H1 (cell line): ENCODE measurements around the gene SLC35D2. TPM values are rescaled to one million over a fixed set of nuclear protein-coding genes. Genes with fewer than 3 reads are reported as not detected.

Experiments used
- CTCF ChIA-PET: fragments of 300-600 bp; sonication (Branson Sonifier 250); formaldehyde crosslinking; loops from one replicate; lab custom pipeline; 2021; ENCODE audit not compliant: partially characterized antibody; lab: Charles Lee
- POLR2A ChIA-PET: fragments of 300-600 bp; sonication (Branson Sonifier 250); formaldehyde crosslinking; loops from one replicate; lab custom pipeline; 2021; ENCODE audit warnings: inconsistent platforms; ENCODE audit not compliant: partially characterized antibody; lab: Charles Lee
- DNase-seq, 2 experiments: peaks; one replicate each; pipeline versions ENCODE4 v3.0.0 to v3.0.0-alpha.2; 2010 to 2022; ENCODE audit warnings: low spot score in 2 of 2, low read depth in 1 of 2, mixed read lengths in 1 of 2
- FAIRE-seq: peaks from 2 replicates; lab custom pipeline; 2011; peaks lifted over from hg19 to GRCh38; lab: Jason Lieb, UNC
- H2AFZ ChIP-seq: 2 replicates; pipeline ENCODE4 v1.8.1; 2012; ENCODE audit warnings: low read length, inconsistent platforms
- H2AK5ac ChIP-seq: 2 replicates; pipeline ENCODE4 v1.6.1; 2013; ENCODE audit warnings: low read depth, low read length
- H2BK120ac ChIP-seq: replicated peaks from 2 replicates; pipeline ENCODE3; 2013; ENCODE audit warnings: low read depth, low read length, inconsistent platforms
- H2BK12ac ChIP-seq: 2 replicates; pipeline ENCODE4 v1.6.1; 2013; ENCODE audit warnings: low read depth, low read length
- H2BK15ac ChIP-seq: 2 replicates; pipeline ENCODE4 v1.6.1; 2013; ENCODE audit warnings: low read length
- H2BK20ac ChIP-seq: 2 replicates; pipeline ENCODE4 v1.6.1; 2013; ENCODE audit warnings: low read length
- H2BK5ac ChIP-seq: 2 replicates; pipeline ENCODE4 v1.6.1; 2013; ENCODE audit warnings: low read depth, low read length
- H3K14ac ChIP-seq: 2 replicates; pipeline ENCODE4 v1.6.1; 2013; ENCODE audit warnings: inconsistent platforms; ENCODE audit not compliant: insufficient read length
- H3K18ac ChIP-seq: 2 replicates; pipeline ENCODE4 v1.6.1; 2013; ENCODE audit warnings: low read length; ENCODE audit errors: extremely low read depth
- H3K23ac ChIP-seq: 2 replicates; pipeline ENCODE4 v1.6.1; 2013; ENCODE audit warnings: inconsistent platforms; ENCODE audit not compliant: insufficient read length
- H3K23me2 ChIP-seq: 2 replicates; pipeline ENCODE4 v1.6.1; 2013; ENCODE audit warnings: low read depth, low read length
- H3K27ac ChIP-seq: 2 replicates; pipeline ENCODE4 v1.6.1; 2011; ENCODE audit warnings: low read depth, low read length, inconsistent platforms
- H3K27me3 ChIP-seq, 4 experiments: replicated peaks in 1 of 4; 1 replicate in 1 of 4; 2 replicates in 3 of 4; pipeline versions ENCODE4 v1.6.1 to v1.8.1; 2011 to 2013; ENCODE audit warnings: low read length in 3 of 4, mild to moderate bottlenecking in 3 of 4, inconsistent platforms in 2 of 4, mixed read lengths in 2 of 4, moderate library complexity in 1 of 4; ENCODE audit not compliant: control insufficient read depth in 3 of 4, insufficient read depth in 3 of 4; ENCODE audit errors: extremely low read depth in 1 of 4
- H3K36me3 ChIP-seq, 4 experiments: 2 replicates each; pipeline versions ENCODE4 v1.6.1 to v1.8.1; 2011 to 2013; ENCODE audit warnings: mild to moderate bottlenecking in 4 of 4, low read length in 3 of 4, moderate library complexity in 2 of 4, control low read depth in 1 of 4, inconsistent platforms in 1 of 4; ENCODE audit not compliant: insufficient read depth in 4 of 4, control insufficient read depth in 2 of 4
- H3K4ac ChIP-seq: replicated peaks from 2 replicates; pipeline ENCODE3; 2013; ENCODE audit warnings: low read length, low read depth, mixed read lengths, inconsistent platforms; ENCODE audit not compliant: insufficient read length
- H3K4me1 ChIP-seq, 4 experiments: replicated peaks in 1 of 4; 1 replicate in 1 of 4; 2 replicates in 3 of 4; pipeline versions ENCODE4 v1.6.1 to v1.8.1; 2011 to 2013; ENCODE audit warnings: low read length in 3 of 4, inconsistent platforms in 2 of 4, mixed read lengths in 1 of 4; ENCODE audit not compliant: insufficient read depth in 4 of 4, control insufficient read depth in 3 of 4
- H3K4me2 ChIP-seq, 2 experiments: 2 replicates each; pipeline versions ENCODE4 v1.6.1 to v1.8.1; 2011 to 2013; ENCODE audit warnings: low read depth in 2 of 2, low read length in 2 of 2, control low read depth in 1 of 2, inconsistent platforms in 1 of 2, mild to moderate bottlenecking in 1 of 2; ENCODE audit not compliant: insufficient read depth in 1 of 2
- H3K4me3 ChIP-seq, 4 experiments: fragments of 200-600, 300-600 bp in 1 of 4; sonication (generic), shearing (Covaris generic), sonication (Bioruptor Twin) in 1 of 4; 2 replicates each; pipeline versions ENCODE4 v1.5.1 to v1.8.1; 2011 to 2016; ENCODE audit warnings: low read length in 4 of 4, low read depth in 3 of 4, control low read depth in 2 of 4, inconsistent platforms in 2 of 4, mild to moderate bottlenecking in 2 of 4, mixed read lengths in 1 of 4, moderate library complexity in 1 of 4; ENCODE audit not compliant: insufficient read depth in 2 of 4; ENCODE audit errors: extremely low read depth in 1 of 4
- H3K56ac ChIP-seq: replicated peaks from 2 replicates; pipeline ENCODE3; 2013; ENCODE audit warnings: low read depth, mild to moderate bottlenecking, mixed read lengths, low read length, inconsistent platforms; ENCODE audit not compliant: insufficient read length
- H3K79me1 ChIP-seq: 2 replicates; pipeline ENCODE4 v1.6.1; 2013; ENCODE audit warnings: low read depth, low read length, control low read depth
- H3K79me2 ChIP-seq, 2 experiments: 2 replicates each; pipeline versions ENCODE4 v1.6.1 to v1.8.1; 2012 to 2013; ENCODE audit warnings: low read length in 2 of 2, mild to moderate bottlenecking in 2 of 2, inconsistent platforms in 1 of 2; ENCODE audit not compliant: insufficient read depth in 2 of 2, control insufficient read depth in 1 of 2
- H3K9ac ChIP-seq, 4 experiments: replicated peaks in 1 of 4; 1 replicate in 1 of 4; 2 replicates in 3 of 4; pipeline versions ENCODE4 v1.6.1 to v1.8.1; 2011 to 2013; ENCODE audit warnings: low read depth in 3 of 4, low read length in 3 of 4, control low read depth in 2 of 4, mild to moderate bottlenecking in 2 of 4, moderate library complexity in 2 of 4, inconsistent platforms in 1 of 4; ENCODE audit errors: extremely low read depth in 1 of 4
- H3K9me3 ChIP-seq, 2 experiments: 2 replicates each; pipeline versions ENCODE4 v1.6.1 to v1.8.1; 2012 to 2013; ENCODE audit warnings: mild to moderate bottlenecking in 2 of 2, moderate library complexity in 2 of 2, control low read depth in 1 of 2, inconsistent platforms in 1 of 2, low read depth in 1 of 2, low read length in 1 of 2, mixed read lengths in 1 of 2; ENCODE audit not compliant: insufficient read depth in 2 of 2
- H4K20me1 ChIP-seq, 2 experiments: replicated peaks in 1 of 2; 2 replicates each; pipeline versions ENCODE3 to v1.8.1; 2011 to 2013; ENCODE audit warnings: inconsistent platforms in 2 of 2, low read length in 2 of 2, mild to moderate bottlenecking in 1 of 2; ENCODE audit not compliant: insufficient read depth in 2 of 2, control insufficient read depth in 1 of 2
- H4K5ac ChIP-seq: 2 replicates; pipeline ENCODE4 v1.6.1; 2013; ENCODE audit warnings: low read length, low read depth, mixed read lengths, inconsistent platforms; ENCODE audit not compliant: insufficient read length
- H4K8ac ChIP-seq: 2 replicates; pipeline ENCODE4 v1.8.0; 2013; ENCODE audit warnings: mild to moderate bottlenecking, moderate library complexity, low read length, inconsistent platforms; ENCODE audit not compliant: insufficient read depth; ENCODE audit errors: extremely low read depth
- H4K91ac ChIP-seq: replicated peaks from 2 replicates; pipeline ENCODE3; 2013; ENCODE audit warnings: low read length, mixed read lengths, inconsistent platforms; ENCODE audit not compliant: insufficient read length
- BCL11A ChIP-seq, 2 experiments: IDR thresholded peaks; one replicate each; pipeline ENCODE4 v1.6.1; 2011; ENCODE audit warnings: low read depth in 2 of 2, low read length in 2 of 2, mild to moderate bottlenecking in 2 of 2
- CHD1 ChIP-seq: IDR thresholded peaks from 2 replicates; pipeline ENCODE4 v1.6.1; 2012; ENCODE audit warnings: low read depth, low read length, improper control_type of control experiment
- CTCF ChIP-seq, 3 experiments: IDR thresholded peaks; 1 replicate in 2 of 3; 2 replicates in 1 of 3; pipeline versions ENCODE4 v1.5.1 to v1.6.1; 2011; ENCODE audit warnings: low read length in 3 of 3, mild to moderate bottlenecking in 3 of 3, inconsistent platforms in 2 of 3, low read depth in 1 of 3, moderate library complexity in 1 of 3; ENCODE audit not compliant: insufficient read depth in 1 of 3; ENCODE audit errors: control extremely low read depth in 1 of 3
- EZH2 ChIP-seq: fragments of 200-600 bp; sonication (generic); IDR thresholded peaks from 2 replicates; pipeline ENCODE4 v1.7.1; 2012; ENCODE audit warnings: low read depth, mild to moderate bottlenecking, moderate library complexity, low read length, inconsistent platforms; ENCODE audit not compliant: severe bottlenecking
- JUND ChIP-seq: IDR thresholded peaks from 2 replicates; pipeline ENCODE4 v1.6.1; 2011; ENCODE audit warnings: mild to moderate bottlenecking, improper control_type of control experiment, low read length
- RFX5 ChIP-seq: IDR thresholded peaks from 2 replicates; pipeline ENCODE4 v1.6.1; 2011; ENCODE audit warnings: low read depth, low read length, improper control_type of control experiment, borderline replicate concordance
- RXRA ChIP-seq: IDR thresholded peaks from 2 replicates; pipeline ENCODE4 v1.6.1; 2011; ENCODE audit warnings: low read depth, mild to moderate bottlenecking, low read length, moderate library complexity; ENCODE audit not compliant: insufficient read depth
- SIRT6 ChIP-seq: IDR thresholded peaks from one replicate; pipeline ENCODE4 v1.7.1; 2012; ENCODE audit warnings: low read length, inconsistent platforms
- SIX5 ChIP-seq: IDR thresholded peaks from 2 replicates; pipeline ENCODE4 v1.6.1; 2011; ENCODE audit warnings: mild to moderate bottlenecking, low read depth, low read length
- TAF7 ChIP-seq: optimal IDR thresholded peaks from 2 replicates; pipeline ENCODE3; 2011; ENCODE audit warnings: low read depth, mild to moderate bottlenecking, inconsistent platforms, low read length, moderate library complexity, borderline replicate concordance
- WGBS, 2 experiments: shearing (Covaris generic) in 1 of 2; methylation state at CpG; one replicate each; pipeline versions ENCODE4 v1.1.6 to v1.1.7; 2013 to 2015; ENCODE audit warnings: low lambda C conversion rate in 2 of 2, mixed read lengths in 2 of 2, inconsistent platforms in 1 of 2, low coverage in 1 of 2, missing lambda C conversion rate in 1 of 2; ENCODE audit not compliant: insufficient replicate concordance in 2 of 2, insufficient coverage in 1 of 2, insufficient read length in 1 of 2; ENCODE audit errors: extremely low coverage in 1 of 2, missing lambda C conversion rate in 1 of 2; 5-methylcytosine and 5-hydroxymethylcytosine counted together
- polyA plus RNA-seq, 7 experiments: library from polyadenylated mRNA; depleted of rRNA in 3 of 7; stranded (reverse) in 5 of 7; unstranded in 2 of 7; fragments of >200 nt in 5 of 7; fragments of 200-250 nt in 2 of 7; gene quantifications; 1 replicate in 5 of 7; 2 replicates in 1 of 7; 4 replicates in 1 of 7; pipeline versions ENCODE4 v1.2.1 to v1.2.3, GENCODE V29; 2011 to 2013; ENCODE audit warnings: missing spikeins in 2 of 7, mixed read lengths in 2 of 7
- total RNA-seq: library from RNA; stranded (reverse); fragmentation: NEBNext Ultra II Directional; extraction: Animal tissue kit (Norgen Biotek cat#: 25700); gene quantifications from 2 replicates; pipeline ENCODE4 v1.2.1, GENCODE V29; 2021

Gene SLC35D2
- total and polyA plus RNA-seq, 2 of the 8 experiments (the other 6 are each of a cell fraction or from before 2014, with no cell fraction given), result 9.6 to 11.5 TPM

DNA sequence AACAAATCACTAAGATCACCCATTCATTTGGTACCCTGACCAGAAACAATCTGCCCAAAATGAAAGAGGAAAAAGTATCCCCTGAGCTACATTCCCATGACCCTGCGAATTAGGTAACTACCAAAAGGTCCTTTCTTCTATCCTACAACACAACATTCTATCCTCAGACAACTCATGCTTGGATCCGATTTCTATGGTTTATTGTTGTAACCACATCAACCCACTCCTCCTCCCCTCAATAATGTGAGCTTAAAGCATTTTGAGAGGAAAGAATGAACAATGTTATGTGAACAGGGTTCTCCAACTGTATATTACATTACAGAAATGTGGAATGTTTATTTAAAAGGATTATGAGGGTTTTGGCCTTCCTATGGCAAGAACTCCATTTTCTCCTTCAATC lies 4.0 kb downstream of the SLC35D2 start:
- H3K9ac ChIP-seq, result no peak overlapping the region
- H3K9me3 ChIP-seq, result no peaks in the 10 kb centered on the region
- H3K14ac ChIP-seq, result no peak overlapping the region
- H3K4me3 ChIP-seq, result no peak overlapping the region
- no peak for DNase-seq
- TF ChIP-seq EZH2 (no peak), CHD1 (no peak), BCL11A (IDR thresholded peaks at IDR 0.05; ENCODE audit: low read depth in 2 of 2, low read length in 2 of 2) (no peak), RFX5 (no peak), RXRA (no peak), SIX5 (no peak), JUND (no peak), SIRT6 (no peak), CTCF (IDR thresholded peaks at IDR 0.05; ENCODE audit: control extremely low read depth in 1 of 3, insufficient read depth in 1 of 3, low read depth in 1 of 3, low read length in 3 of 3) (no peak), TAF7 (no peak)
- H4K8ac ChIP-seq, result no peak overlapping the region
- H2BK15ac ChIP-seq, result no peak overlapping the region
- no peaks in the 10 kb centered on the region for H3K36me3 ChIP-seq
- peaks cover 1 to 9% (median 3%) of the 10 kb centered on the region in 4 experiments; a peak in 4 of 7 replicates for H3K4me1 ChIP-seq
- H3K4ac ChIP-seq, result no peak overlapping the region
- H3K18ac ChIP-seq, result no peak overlapping the region
- H4K20me1 ChIP-seq, result no peaks in the 10 kb centered on the region
- ChIA-PET CTCF (interaction anchor here (0.7 to 1.9 kb wide), 2 partner anchors 51 to 53 kb away, joined by 3 to 6 read pairs; no protein-coding TSS in a partner anchor), POLR2A (no interaction called here)
- no peak for FAIRE-seq
- H3K23me2 ChIP-seq, result peaks cover 4% of the 10 kb centered on the region; the same call in 1 of the 2 replicates
- H4K5ac ChIP-seq, result no peak overlapping the region
- no peak overlapping the region for H3K27ac ChIP-seq
- no peaks in the 10 kb centered on the region for H3K79me2 ChIP-seq
- no peak overlapping the region for H2BK12ac ChIP-seq
- no peak overlapping the region for H4K91ac ChIP-seq
- H3K4me2 ChIP-seq, result no peak overlapping the region
- H2BK20ac ChIP-seq, result no peak overlapping the region
- no peak overlapping the region for H3K23ac ChIP-seq
- WGBS, 2 experiments, result 83% methylated on average over 2 of the region's 2 CpGs; no CpG with 5 or more reads in 1 of the 2 experiments
- no peaks in the 10 kb centered on the region for H3K27me3 ChIP-seq
- H2BK5ac ChIP-seq, result no peak overlapping the region
- no peak overlapping the region for H2BK120ac ChIP-seq
- no peak overlapping the region for H2AK5ac ChIP-seq
- H3K56ac ChIP-seq, result no peak overlapping the region
- H2AFZ ChIP-seq, result no peak overlapping the region
- H3K79me1 ChIP-seq, result peaks cover 3% of the 10 kb centered on the region
